Measurements from ENCODE around the gene CYP11A1.
"Not testable (repeated sequence)": the region's sequence is repeated elsewhere in the genome, so short reads cannot be mapped to it uniquely, and the experiment has no call there.

The CYP11A1 gene

GRCh38 chr15:74393423-74393822, 26.0 kb upstream of the CYP11A1 start:
- TF ChIP-seq CTCF (IDR thresholded peaks at IDR 0.05) = no peak
- H3K4me1 ChIP-seq (ENCODE audit: control insufficient read depth in 1 of 2, insufficient read depth in 1 of 2, low read depth in 1 of 2, low read length in 1 of 2) = peaks cover 16 to 31% of the 10 kb centered on the region in 2 experiments
- H3K4me3 ChIP-seq (ENCODE audit: low read depth in 1 of 2, low read length in 1 of 2) = no peak overlapping the region

GRCh38 chr15:74392902-74393301, 25.5 kb upstream of the CYP11A1 start:
- peaks cover 49% of the 10 kb centered on the region for H3K27me3 ChIP-seq
- peaks cover 16 to 31% of the 10 kb centered on the region in 2 experiments for H3K4me1 ChIP-seq (ENCODE audit: control insufficient read depth in 1 of 2, insufficient read depth in 1 of 2, low read depth in 1 of 2, low read length in 1 of 2)
- H3K27ac ChIP-seq = no peak overlapping the region
- H3K4me3 ChIP-seq (ENCODE audit: low read depth in 1 of 2, low read length in 1 of 2) = no peak overlapping the region
- H3K36me3 ChIP-seq = no peaks in the 10 kb centered on the region
- H3K9me3 ChIP-seq = no peaks in the 10 kb centered on the region
- TF ChIP-seq CTCF (IDR thresholded peaks at IDR 0.05) = no peak

More at GRCh38 chr15:74393423-74393822, 26.0 kb upstream of the CYP11A1 start:
- Histone ChIP-seq H3K36me3 (no peaks in the 10 kb centered on the region), H3K27ac (no peak overlapping the region), H3K27me3 (peaks cover 43% of the 10 kb centered on the region), H3K9me3 (no peaks in the 10 kb centered on the region)

DNA sequence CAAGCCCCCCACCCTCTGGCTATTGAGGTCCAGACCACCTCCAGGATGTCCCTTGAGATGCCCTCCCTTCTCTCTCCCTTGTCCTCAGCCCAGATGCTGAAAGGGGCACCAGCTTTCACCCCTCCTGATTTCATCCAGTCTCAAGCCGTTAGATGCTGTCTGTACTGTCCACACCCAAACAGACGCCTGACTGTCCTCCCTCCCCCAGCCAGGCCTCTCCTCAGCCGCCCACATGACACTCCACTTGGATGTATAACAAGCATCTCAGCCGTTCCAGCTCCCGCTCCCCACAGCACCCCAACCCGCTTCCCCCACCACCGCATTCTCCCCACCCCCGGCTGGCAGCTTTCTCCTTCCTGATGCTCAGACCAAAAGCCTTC, 25.0 kb upstream of the CYP11A1 start:
- Histone ChIP-seq H3K27ac (no peak overlapping the region), H3K4me3 (ENCODE audit: low read depth in 1 of 2, low read length in 1 of 2) (no peak overlapping the region), H3K4me1 (ENCODE audit: control insufficient read depth in 1 of 2, insufficient read depth in 1 of 2, low read depth in 1 of 2, low read length in 1 of 2) (peaks cover 16 to 31% of the 10 kb centered on the region in 2 experiments), H3K27me3 (peaks cover 53% of the 10 kb centered on the region), H3K36me3 (no peaks in the 10 kb centered on the region), H3K9me3 (no peaks in the 10 kb centered on the region)
- TF ChIP-seq CTCF (IDR thresholded peaks at IDR 0.05) = no peak

DNA sequence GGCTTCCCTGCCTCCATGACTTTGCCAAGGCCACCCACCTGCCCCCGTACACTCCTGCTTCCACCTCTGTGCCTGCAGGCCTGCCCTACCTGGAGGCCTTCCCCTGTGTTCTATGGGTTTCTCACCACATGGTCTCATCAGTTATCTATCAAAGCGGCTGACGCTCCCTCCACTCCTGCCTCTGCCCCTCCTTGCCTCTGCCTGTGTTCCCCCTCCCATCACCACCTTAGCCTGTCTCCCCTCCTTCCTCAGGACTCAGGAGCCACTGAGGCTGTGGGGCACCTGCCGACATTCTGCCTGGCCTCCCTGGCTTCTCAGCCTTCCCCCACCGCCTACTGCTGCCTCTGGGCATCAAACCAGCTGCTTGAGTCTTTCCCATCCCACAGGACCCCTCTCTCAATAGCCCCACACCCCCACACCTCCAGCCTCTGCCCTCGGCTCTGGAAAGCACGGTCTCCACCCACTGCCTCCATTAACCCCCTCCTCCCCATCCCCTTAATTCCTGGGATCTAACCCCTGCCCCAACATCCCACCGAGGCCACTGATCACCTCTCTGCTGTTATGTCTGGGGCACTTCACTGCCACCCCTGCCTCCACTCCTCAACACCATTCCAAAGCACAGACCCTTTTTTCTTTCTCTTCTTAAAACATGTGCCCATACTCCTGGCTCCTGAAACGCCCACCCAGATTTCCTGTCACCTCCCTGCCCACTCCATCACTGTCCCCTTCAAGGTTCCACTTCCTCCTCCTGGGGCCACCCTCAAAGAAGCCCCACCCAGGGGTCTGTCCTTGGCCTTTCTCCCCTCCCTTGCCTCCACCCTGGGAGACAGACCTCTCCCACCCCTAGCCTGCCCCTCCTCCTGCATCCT, 24.4 kb upstream of the CYP11A1 start:
- Histone ChIP-seq H3K36me3 (no peaks in the 10 kb centered on the region), H3K4me1 (ENCODE audit: control insufficient read depth in 1 of 2, insufficient read depth in 1 of 2, low read depth in 1 of 2, low read length in 1 of 2) (peaks cover 16 to 31% of the 10 kb centered on the region in 2 experiments), H3K27ac (peak overlapping the region; percentile 58), H3K27me3 (peaks cover 54% of the 10 kb centered on the region), H3K4me3 (ENCODE audit: low read depth in 1 of 2, low read length in 1 of 2) (peak overlapping the region in 1 of 2 experiments; percentile 39), H3K9me3 (no peaks in the 10 kb centered on the region)
- TF ChIP-seq CTCF (IDR thresholded peaks at IDR 0.05) = no peak

GRCh38 chr15:74390647-74391288, 23.3 kb upstream of the CYP11A1 start:
- peak overlapping the region in 1 of 2 experiments; percentile 39 for H3K4me3 ChIP-seq (ENCODE audit: low read depth in 1 of 2, low read length in 1 of 2)
- peaks cover 16 to 32% of the 10 kb centered on the region in 2 experiments for H3K4me1 ChIP-seq (ENCODE audit: control insufficient read depth in 1 of 2, insufficient read depth in 1 of 2, low read depth in 1 of 2, low read length in 1 of 2)
- H3K9me3 ChIP-seq = no peaks in the 10 kb centered on the region
- H3K27ac ChIP-seq = peak overlapping the region; percentile 58
- peaks cover 54% of the 10 kb centered on the region for H3K27me3 ChIP-seq
- no peak for TF ChIP-seq CTCF (IDR thresholded peaks at IDR 0.05)
- no peaks in the 10 kb centered on the region for H3K36me3 ChIP-seq

GRCh38 chr15:74390049-74390646, 22.7 kb upstream of the CYP11A1 start:
- Histone ChIP-seq H3K27me3 (peaks cover 54% of the 10 kb centered on the region), H3K27ac (peak overlapping the region; percentile 58), H3K4me3 (ENCODE audit: low read depth in 1 of 2, low read length in 1 of 2) (peak overlapping the region in 1 of 2 experiments; percentile 39), H3K4me1 (ENCODE audit: control insufficient read depth in 1 of 2, insufficient read depth in 1 of 2, low read depth in 1 of 2, low read length in 1 of 2) (peaks cover 19 to 39% of the 10 kb centered on the region in 2 experiments)
- H3K9me3 ChIP-seq, H3K36me3 ChIP-seq: not testable (repeated sequence)
